RWPE2 (cell line): ENCODE measurements around the gene SLC4A8.

Experiments
- ATAC-seq: fragments of 200-7000 bp; cut with Tn5 transposase; 3 replicates; pipeline ENCODE4 v1.9.1; 2021; ENCODE audit warnings: low read depth
- DNase-seq: peaks from one replicate; pipeline ENCODE4 v3.0.0-alpha.2; 2020; ENCODE audit warnings: low spot score
- H3K27ac ChIP-seq: fragments of 450-650 bp; 2 replicates; pipeline ENCODE4 v1.5.1; 2017; ENCODE audit warnings: mild to moderate bottlenecking; ENCODE audit not compliant: poor library complexity, severe bottlenecking
- H3K27me3 ChIP-seq: fragments of 250-450 bp; sonication (Bioruptor Pico); 2 replicates; pipeline ENCODE4 v1.5.1; 2021; ENCODE audit warnings: mild to moderate bottlenecking, moderate library complexity; ENCODE audit not compliant: insufficient read depth, poor library complexity, severe bottlenecking
- H3K36me3 ChIP-seq: fragments of 250-450 bp; sonication (Bioruptor Pico); 2 replicates; pipeline ENCODE4 v1.5.1; 2020; ENCODE audit warnings: low read depth, mild to moderate bottlenecking, moderate library complexity
- H3K4me1 ChIP-seq: fragments of 250-450 bp; sonication (Bioruptor Pico); 2 replicates; pipeline ENCODE4 v1.5.1; 2021; ENCODE audit warnings: mild to moderate bottlenecking, moderate library complexity; ENCODE audit not compliant: insufficient read depth, poor library complexity, severe bottlenecking
- H3K4me3 ChIP-seq: fragments of 250-450 bp; sonication (Bioruptor Pico); 2 replicates; pipeline ENCODE4 v1.5.1; 2021; ENCODE audit warnings: mild to moderate bottlenecking, moderate library complexity; ENCODE audit not compliant: severe bottlenecking
- H3K9me3 ChIP-seq: fragments of 250-450 bp; sonication (Bioruptor Pico); 2 replicates; pipeline ENCODE4 v1.5.1; 2021; ENCODE audit warnings: mild to moderate bottlenecking, moderate library complexity; ENCODE audit not compliant: severe bottlenecking
- CTCF ChIP-seq: fragments of 450-650 bp; IDR thresholded peaks from one replicate; pipeline ENCODE4 v1.5.1; 2017; ENCODE audit warnings: mild to moderate bottlenecking, moderate library complexity; ENCODE audit not compliant: poor library complexity, severe bottlenecking

SLC4A8 gene

GRCh38 chr12:51421266-51421884 lies 3.3 kb upstream of the SLC4A8 start:
- H3K27me3 ChIP-seq, result no peaks in the 10 kb centered on the region
- no peaks in the 10 kb centered on the region for H3K4me1 ChIP-seq
- H3K27ac ChIP-seq, result no peak overlapping the region
- no peaks in the 10 kb centered on the region for H3K9me3 ChIP-seq
- H3K36me3 ChIP-seq, result no peaks in the 10 kb centered on the region
- peak; percentile 68 for TF ChIP-seq CTCF
- no peak overlapping the region for H3K4me3 ChIP-seq
- ATAC-seq (peak; percentile 48), DNase-seq (no peak)

DNA sequence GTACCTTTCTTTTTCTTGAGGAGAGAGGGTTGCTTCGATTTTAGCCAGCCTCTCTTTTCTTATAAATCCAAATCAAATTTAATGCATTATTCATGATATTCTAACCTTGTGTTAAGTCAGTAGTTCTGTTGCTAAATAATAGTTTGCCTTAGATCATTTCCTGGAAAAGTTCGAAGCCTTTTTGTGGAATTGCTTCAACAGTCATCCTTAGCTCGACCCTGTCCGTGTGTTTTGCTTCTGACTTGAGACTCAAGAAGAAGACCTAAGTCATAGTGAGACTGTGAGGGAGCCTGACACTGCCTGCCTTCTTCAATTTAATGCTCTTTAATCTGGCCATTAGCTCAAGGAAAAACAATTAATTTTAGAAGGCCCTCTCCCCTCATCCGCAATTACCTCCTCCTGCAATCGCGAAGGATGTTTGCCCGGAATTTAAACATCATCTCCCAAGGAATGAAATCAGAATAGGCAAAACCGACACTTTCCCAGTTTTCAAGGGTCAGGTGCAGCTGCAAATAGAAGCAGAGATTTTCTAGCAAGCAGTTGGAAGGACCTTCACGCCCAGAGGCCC lies 453 bp upstream of the SLC4A8 start:
- H3K4me3 ChIP-seq, result peak overlapping the region; percentile 55
- no peaks in the 10 kb centered on the region for H3K36me3 ChIP-seq
- no peaks in the 10 kb centered on the region for H3K27me3 ChIP-seq
- ATAC-seq (no peak), DNase-seq (no peak)
- TF ChIP-seq CTCF, result no peak
- no peak overlapping the region for H3K27ac ChIP-seq
- H3K9me3 ChIP-seq, result no peaks in the 10 kb centered on the region
- no peaks in the 10 kb centered on the region for H3K4me1 ChIP-seq

DNA sequence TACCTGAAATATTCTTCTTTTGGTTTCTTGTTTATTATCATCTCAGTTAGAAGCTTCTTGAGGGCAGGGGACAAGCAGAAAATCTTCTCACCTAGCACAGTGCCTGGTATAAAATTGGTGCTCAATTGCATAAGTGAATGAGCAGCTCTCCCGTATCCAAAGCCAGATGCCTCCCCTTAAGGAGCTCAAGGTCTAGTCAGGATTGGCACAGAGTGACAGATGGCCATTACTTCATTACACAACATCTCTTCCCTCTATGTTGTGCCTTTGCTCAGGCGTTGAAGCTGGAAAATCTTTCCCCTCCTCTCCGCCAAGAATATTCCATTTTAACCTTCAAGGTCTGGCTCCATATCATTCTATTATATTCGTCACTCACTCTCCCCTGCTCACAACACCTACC lies 3.6 kb downstream of the SLC4A8 start:
- no peaks in the 10 kb centered on the region for H3K36me3 ChIP-seq
- no peaks in the 10 kb centered on the region for H3K9me3 ChIP-seq
- H3K27ac ChIP-seq, result no peak overlapping the region
- H3K4me3 ChIP-seq, result no peak overlapping the region
- DNase-seq (no peak), ATAC-seq (no peak)
- H3K27me3 ChIP-seq, result no peaks in the 10 kb centered on the region
- no peaks in the 10 kb centered on the region for H3K4me1 ChIP-seq
- TF ChIP-seq CTCF, result no peak

- Histone ChIP-seq H3K9me3 (no peaks in the 10 kb centered on the region), H3K4me1 (no peaks in the 10 kb centered on the region), H3K36me3 (no peaks in the 10 kb centered on the region), H3K4me3 (no peak overlapping the region), H3K27me3 (peaks cover 3% of the 10 kb centered on the region), H3K27ac (no peak overlapping the region)
- DNase-seq (no peak), ATAC-seq (no peak)
- no peak for TF ChIP-seq CTCF
Observed at GRCh38 chr12:51429700-51430099, 5.1 kb downstream of the SLC4A8 start.

DNA sequence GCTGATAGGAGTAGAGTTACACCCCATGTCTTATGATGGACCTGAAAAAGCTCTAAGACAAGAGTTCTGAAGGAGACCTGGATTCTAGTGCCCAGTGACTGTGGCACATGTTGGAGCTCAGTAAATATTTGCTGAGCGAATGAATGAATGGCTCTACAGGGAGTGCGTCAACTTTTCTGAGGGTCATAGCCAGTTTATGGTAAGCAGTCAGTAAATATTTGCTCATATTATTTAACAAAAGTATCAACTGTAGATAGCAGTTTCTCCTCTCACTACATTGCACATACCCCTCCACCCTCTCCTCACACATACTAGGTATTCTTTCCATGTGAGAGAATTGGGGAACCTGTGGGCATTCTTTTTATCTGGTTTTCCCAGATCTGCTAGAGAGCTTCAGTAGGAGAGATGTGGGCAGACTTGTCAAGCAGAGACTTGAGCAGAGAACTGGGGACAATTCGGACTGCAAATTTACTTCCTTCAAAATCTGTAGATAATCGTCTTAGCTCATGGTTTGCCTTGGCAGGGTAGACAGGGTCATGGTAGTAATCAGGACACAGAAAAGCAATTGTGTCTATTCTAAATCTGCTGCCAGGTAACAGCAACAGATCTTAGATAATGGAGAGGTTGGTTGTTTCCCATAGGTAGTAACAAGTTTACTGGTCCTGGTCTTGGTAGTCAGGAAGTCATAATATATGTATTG lies 5.7 kb downstream of the SLC4A8 start:
- no peak for DNase-seq
- no peak for TF ChIP-seq CTCF
- Histone ChIP-seq H3K9me3 (no peaks in the 10 kb centered on the region), H3K36me3 (no peaks in the 10 kb centered on the region), H3K27ac (no peak overlapping the region), H3K27me3 (peaks cover 5% of the 10 kb centered on the region), H3K4me1 (no peaks in the 10 kb centered on the region), H3K4me3 (no peak overlapping the region)
- no peak for ATAC-seq
